ENCODE measurements around the gene PCNX3.

PCNX3 gene

DNA sequence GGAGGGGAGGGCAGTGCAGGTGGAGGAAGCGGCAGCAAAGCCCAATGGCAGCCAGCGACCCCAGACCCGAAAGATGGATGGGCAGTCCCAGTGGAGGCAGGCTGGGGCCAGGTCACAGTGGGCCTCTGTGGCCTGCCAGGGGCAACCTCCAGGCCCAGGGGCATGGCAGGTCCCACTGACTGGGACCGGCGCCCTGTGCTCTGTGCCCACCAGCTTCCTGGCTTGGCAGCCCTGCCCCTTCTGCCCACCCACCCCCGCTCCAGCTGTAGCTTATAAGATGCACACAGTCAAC, 15.7 kb upstream of the PCNX3 start:
- no peak for DNase-seq

DNA sequence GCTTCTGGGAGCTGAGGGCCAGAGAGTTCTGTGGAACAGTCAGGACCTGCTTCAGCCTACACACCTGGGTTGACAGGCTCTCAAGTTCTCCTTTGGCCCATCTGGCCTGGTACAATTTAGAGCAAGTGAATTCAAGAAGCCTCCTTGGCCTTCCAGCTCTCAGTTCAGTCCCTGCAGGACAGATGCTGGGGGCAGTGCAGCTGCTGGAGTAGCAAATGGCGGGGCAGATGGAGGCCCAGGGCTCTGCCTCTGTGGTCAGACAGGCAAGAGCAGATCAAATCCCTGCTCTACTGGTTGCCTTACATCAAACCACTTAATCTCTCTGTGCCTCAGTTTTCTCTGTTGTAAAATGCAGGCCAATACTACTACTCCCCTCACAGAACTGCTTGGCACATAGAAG, 11.3 kb upstream of the PCNX3 start:
- DNase-seq, result no peak

DNA sequence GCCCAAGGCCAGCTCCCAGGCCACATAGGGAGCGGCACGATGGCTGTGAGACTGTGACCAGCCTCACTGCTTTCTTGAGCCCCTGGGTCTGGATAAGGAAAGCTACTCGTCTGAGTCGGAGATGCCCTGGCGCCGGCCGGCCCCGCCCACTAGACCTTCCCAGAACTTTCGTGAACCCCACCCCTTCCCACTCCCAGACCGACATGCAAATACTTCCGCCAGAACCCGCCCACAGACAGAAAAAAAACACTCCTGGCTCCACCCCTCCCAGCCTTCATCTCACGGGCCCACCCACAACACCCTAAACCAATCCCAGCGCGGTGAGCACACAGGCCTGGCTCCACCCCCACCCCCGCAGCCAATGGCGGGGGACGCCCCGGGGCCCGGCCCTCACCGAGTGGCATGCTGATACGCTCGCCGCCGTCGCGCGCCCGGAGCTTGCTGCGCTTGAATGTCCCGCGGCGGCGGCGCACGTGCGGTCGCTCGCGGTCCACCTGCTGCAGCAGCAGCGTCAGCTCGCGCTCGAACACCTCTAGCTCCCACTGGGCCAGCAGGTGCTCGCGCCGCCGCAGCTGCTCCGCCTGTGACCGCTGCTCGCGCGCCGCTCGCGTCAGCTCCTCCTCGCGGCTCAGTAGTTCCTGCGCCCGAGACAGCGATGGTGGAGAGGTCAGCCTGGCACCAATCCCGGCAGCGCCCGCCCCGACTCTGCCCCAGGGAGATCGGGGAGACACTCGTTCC, 8.5 kb upstream of the PCNX3 start:
- DNase-seq, result peak; percentile 90

DNA sequence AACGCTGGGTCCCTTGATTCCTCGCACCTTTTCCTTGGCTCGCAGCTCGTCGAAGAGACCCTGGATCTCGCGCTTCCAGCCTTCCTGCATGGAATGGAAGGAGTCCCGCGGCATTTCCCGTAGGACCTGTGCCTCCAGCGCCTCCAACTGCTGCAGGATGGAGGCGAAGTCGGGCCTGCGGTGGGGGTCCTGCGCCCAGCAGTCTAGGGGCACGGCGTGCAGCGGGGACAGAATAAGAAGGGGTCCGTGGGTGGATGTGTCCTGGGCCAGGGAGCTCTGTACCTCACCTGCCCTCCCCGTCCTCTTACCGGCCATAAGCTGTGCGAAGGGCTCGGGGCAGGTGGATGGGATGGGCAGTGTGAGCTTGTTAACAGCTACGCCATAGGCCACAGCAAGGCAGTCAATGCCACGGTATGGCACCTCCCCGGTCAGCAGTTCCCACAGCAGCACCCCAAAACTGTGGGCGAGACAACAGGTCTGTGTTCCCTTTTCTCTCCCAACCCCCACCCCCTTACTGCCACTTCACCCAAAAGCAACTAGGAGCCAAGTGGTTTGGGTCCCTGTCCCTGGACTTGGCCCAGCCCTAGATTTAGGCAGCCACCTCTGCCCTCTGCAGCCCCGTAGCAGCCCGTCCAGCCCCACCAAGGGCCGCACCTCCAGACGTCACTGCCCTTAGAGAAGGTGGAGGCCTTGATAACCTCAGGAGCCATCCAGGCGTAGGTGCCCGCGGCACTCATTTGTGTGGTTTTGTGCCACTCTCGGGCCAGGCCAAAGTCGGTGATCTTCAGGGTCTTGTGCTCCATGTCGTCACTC, 7.8 kb upstream of the PCNX3 start:
- no peak for DNase-seq

DNA sequence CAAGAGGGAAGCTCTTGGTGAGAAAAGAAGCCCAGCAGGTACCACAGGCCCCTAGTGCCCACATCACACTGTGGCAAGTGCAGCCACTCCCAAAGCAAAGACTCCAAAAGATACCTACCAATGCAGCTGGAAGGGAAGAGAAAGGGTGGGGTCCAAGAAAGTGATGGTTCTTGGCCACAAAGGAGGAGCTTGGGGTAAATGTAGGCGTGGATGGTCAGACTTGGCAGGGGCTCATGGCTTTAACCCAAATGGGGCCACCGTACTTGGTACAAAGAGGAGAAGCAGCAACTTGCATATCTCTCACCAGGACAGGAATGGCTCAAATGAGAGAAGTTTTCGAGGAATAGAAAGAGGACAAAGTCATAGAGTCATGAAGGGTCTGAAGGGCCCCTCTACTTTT, 6.3 kb upstream of the PCNX3 start:
- DNase-seq, result no peak

DNA sequence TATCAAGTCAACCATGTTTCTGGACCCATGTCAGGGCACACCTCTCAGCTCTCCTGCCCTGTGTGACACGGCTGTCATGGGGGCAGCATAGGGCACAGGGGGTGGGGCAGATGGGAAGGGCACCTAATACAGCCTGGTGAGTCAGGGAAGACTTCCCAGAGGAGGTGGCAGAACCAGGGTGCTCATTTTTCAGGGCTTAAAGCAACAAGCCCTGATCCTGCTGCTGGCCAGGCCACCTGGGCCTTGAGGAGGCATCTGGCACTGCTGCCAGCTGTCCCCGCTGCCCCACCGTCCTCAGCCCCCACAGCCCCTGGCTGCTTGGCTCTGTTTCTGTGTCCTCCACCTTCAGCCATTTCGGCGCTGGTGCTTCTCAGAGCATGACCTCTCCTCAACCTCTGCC, 5.9 kb upstream of the PCNX3 start:
- no peak for DNase-seq

DNA sequence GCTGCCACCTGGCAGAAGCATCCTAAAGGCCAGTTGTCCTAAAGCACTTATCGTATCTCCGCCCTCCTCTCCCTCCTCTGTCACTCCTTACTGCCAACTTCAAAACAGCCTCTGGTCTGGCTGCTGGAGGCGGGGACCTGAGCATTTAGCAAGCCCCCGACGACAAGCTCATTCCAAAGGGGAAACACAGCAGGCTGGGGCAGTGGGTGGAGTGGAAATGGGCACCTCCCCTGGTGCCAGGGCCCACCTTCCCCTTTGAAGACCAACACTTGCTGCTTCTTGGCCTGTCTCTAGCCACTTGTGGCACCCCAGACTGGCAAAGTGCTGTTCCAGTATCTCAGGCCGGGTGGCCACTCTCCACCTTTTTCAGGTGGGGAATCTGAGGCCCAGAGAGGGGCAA, 5.2 kb upstream of the PCNX3 start:
- no peak for DNase-seq

DNA sequence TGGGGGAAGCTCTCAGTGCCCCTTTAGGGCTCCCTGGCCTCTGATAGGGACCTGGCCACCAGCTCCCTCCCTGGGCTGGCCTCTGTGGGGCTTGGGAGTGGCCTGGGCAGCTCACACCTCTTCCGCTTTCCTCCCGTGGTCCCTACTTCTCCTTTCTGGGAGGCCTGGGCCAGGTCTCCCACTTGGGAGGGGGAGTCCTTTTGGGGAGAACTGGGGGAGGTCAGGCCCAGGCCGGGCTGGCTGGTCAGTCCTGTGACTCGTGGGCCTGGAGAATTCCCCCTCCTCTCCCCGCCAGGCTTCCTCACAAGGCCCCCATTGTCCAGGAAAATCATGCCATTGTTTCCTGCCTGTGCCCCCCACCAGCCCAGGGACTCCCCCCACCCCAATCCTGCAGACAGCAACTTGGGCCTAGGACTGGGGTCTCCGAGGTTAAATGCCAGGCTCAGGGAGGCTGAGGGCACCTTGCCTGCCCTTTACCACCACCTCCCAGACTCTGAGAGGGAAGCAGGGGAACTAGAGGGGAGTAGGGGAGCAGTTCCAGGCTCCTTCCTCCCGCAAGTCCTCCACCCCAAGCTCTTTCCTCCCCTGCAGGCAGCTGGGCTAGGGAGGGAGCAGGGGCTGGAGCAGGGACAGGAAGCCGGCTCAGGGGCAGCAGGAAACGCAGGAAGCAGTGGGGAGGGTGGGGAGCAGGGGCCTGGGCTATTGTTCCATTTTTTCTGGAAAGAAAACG, 4.4 kb upstream of the PCNX3 start:
- DNase-seq, result no peak

DNA sequence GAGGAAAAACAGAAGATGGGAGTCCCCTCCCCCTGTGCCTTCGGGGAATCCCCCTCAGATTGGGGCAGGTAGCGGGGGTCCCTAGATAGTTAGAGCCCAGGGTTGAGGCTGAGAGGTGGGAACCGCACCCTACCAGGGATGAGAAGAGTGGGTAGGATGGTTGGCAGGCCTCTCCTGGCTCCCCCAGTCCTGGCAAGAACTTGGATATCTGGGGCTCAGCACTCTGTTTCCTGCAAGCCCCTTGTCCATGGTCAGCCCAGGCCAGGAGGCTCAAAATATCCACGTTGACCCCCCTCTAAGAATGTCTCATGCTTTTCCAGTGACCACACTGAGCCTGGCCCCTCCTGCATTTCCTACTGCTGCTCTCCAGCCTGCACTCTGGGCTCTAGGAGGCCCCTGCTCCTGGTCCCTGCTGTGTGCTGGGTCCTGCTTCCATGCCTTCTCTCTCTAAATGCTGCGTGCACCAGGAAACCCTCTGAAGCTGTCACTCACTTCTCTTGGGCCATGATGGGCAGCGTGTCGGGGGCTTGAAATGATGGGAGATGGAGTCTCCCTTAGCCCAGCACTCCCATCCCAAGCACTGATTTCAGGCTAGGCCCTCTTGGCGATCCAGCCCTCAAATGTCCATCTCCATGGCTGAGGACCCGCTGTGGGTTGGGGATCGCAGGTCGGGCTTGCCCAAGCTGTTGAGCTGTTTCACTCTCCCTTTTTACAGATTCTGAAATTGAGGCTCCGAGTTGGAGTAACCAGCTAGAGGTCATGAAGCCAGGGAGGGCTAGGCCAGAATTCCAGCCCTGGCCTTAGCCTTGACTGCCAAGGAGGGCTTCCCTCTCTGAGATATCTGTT, 3.6 kb upstream of the PCNX3 start:
- DNase-seq, result no peak

DNA sequence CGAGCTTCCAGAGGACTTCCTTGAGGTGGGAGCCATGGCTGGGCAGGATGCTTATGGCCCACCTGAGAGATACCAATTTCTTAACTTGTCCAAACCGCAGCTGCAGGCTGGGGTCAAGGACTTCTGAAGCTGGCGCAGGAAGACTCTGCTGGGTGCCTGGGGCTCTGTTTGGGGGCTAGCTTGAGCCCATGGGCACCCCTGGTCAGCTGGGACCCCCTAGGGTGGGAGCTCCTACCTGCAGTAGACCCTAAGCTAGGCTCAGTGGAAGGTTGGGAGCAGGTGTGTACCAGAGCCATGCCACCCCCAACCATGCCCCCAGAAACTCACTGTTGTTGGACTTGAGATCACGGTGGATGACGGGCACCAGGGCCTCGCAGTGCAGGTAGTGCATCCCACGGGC, 2.9 kb upstream of the PCNX3 start:
- no peak for DNase-seq

DNA sequence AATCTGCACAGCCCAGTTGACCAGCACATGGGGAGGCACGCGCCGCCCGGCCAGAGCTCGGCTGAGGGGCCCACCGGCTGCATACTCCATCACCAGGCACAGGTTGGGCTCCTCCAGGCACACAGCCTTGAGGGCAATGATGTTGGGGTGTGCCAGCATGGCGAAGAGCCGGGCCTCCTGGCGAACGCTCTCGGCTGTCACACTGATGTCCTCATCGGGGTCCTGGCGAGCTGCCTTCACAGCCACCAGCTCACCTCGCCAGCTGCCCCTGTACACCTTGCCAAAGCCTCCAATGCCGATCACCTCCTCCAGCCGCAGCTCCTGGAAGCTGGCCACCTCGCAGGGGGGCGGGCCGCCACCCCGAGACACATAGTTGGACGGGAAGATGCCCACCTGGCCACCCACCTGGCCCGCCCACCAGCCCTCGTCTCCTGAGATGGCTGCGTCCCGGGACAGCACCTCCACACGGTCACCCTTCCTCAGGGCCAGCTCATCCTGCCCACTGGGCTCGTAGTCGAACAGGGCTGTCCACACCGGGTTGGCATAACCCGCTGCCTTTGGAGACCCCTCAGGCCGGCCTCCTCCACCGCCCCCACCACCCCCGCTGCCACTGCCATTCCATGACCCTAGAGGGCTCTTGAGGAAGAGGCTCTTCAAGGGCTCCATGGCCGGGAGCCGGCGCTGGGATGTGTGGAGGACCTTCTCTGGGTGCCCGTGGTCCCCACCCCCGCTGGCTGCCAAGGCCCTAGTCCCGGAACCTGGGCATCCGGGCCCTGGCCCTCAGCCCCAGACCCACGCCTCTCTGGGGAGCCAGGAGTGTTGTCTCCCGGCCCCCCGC, 2.3 kb upstream of the PCNX3 start:
- no peak for DNase-seq

DNA sequence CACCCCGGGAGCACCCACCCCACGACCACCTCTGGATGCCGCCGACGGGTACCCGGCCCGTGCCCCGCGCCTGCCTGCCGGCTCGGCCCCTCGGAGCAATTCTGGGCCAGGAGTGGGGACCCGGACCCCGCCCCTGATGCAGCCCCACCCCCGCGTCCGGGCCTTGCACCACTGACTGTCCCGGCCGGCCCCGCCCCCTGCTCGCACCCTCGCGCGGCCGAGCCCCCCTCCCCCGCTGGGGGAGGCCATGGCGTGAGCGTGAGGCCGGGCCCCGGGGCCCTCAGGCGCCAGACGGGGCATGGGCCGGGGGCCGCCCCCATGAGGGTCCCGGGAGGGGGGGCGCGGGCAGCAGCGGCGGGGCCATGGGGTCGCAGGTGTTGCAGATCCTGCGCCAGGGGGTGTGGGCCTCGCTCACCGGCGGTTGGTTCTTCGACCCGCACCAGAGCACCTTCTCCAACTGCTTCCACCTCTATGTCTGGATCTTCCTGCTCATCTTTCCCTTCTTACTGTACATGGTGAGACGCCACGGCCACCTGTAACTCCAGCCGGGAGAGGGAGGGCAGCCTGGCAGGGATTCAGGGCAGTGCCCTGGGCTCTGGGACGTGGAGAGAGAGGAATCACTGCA, 486 bp downstream of the PCNX3 start:
- DNase-seq, result no peak

DNA sequence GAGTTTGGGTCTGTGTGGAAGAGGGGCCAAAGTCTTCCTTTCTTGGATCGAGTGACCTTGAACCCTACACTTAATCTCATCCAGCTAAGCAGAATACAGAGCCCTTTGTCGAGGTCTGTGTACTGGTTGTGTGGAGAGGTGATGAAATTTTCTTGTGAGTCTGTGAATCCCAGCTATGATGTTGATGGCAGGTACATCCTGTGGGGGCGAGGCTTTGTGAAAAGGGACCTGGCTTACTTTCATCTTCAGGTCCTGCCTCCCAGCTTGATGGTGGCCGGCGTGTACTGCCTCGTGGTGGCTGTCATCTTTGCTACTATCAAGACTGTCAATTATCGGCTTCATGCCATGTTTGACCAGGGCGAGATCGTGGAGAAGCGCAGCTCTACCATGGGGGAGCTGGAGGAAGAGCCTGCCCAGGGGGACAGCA, 1.0 kb downstream of the PCNX3 start:
- DNase-seq, result no peak

DNA sequence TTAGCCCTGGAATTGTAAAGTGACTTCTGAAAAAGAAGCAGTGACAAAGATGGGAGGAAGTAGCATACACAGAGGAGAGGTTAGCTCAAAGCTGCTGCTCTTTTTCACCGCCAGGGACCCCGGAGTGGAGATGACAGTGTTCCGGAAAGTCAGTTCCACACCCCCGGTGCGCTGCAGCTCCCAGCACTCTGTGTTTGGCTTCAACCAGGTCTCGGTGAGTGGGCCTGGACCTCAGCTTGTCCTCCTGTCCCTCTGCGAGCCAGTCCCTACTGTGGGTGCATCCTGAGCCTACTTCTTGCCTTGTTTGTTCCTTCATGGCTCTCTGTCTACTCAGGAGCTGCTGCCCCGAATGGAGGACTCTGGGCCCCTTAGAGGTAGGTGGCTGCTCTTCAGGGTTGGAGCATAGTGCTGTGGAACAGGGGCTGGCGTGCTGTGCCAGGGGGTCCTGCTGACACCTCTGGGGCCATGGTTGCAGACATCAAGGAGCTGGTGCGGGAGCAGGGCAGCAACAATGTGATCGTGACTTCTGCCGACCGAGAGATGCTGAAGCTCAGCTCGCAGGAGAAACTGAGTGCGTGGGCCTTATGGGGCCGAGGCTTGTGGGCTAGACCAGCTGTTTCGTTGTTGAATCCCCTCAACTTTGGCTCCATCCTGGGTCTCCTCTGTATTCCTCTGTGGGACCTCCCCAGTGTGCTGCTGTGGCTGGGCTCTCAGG, 1.7 kb downstream of the PCNX3 start:
- no peak for DNase-seq

DNA sequence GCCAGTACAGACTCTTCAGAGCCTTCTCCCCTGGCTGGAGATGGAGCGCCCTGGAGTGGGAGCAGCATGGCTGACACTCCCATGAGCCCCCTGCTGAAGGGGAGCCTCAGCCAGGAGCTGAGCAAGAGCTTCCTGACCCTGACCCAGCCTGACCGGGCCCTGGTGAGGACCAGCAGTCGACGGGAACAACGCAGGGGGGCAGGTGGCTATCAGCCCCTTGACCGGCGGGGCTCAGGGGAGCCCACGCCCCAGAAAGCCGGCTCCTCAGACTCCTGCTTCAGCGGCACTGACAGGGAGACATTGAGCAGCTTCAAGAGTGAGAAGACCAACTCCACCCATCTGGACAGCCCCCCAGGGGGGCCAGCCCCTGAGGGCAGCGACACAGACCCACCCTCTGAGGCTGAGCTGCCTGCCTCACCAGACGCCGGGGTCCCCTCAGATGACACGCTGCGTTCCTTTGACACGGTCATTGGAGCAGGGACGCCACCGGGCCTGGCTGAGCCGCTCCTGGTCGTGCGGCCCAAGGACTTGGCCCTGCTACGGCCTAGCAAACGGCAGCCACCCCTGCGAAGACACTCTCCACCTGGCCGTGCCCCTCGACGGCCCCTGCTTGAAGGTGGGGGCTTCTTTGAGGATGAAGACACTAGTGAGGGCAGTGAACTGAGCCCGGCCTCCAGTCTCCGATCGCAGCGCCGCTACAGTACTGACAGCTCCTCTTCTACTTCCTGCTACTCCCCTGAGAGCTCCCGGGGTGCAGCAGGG, 2.6 kb downstream of the PCNX3 start:
- DNase-seq, result no peak

DNA sequence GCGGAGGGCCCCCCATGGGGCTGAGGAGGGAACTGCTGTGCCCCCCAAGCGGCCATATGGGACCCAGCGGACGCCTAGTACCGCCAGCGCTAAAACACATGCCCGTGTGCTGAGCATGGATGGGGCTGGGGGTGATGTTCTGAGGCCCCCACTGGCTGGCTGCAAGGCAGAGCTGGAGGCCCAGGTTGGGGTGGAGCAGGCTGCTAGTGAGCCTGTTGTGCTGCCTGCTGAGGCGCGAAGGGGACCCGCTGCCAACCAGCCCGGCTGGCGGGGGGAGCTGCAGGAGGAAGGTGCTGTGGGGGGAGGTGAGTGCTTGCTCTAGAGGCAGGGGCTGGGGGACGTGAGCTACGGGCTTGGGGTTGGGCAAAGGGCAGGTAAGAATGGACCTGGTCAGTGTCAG, 3.2 kb downstream of the PCNX3 start:
- DNase-seq, result no peak

DNA sequence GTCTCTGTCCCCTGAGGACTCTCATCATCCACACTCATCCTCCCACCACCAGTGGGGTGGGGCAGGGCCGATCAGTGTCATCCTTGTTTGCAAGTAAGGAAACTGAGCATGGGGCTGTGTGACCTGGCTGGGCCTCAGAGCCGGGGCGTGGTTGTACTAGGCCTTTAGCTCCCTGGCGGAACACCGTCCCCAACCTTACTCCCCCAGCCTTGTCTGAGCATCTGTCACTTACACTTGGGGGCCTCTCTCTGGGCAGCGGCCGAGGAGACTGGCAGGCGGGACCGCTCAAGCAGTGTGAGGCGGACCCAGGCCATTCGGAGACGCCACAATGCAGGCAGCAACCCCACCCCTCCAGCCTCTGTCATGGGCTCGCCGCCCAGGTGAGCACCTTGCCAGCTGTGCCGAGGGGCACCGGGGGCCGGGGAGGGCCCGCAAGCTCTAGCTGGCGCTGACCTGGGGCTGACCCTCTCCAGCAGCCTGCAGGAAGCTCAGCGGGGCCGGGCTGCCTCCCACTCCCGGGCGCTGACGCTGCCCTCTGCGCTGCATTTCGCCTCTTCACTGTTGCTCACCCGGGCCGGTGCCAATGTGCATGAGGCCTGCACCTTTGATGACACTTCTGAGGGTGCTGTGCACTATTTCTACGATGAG, 3.8 kb downstream of the PCNX3 start:
- no peak for DNase-seq

DNA sequence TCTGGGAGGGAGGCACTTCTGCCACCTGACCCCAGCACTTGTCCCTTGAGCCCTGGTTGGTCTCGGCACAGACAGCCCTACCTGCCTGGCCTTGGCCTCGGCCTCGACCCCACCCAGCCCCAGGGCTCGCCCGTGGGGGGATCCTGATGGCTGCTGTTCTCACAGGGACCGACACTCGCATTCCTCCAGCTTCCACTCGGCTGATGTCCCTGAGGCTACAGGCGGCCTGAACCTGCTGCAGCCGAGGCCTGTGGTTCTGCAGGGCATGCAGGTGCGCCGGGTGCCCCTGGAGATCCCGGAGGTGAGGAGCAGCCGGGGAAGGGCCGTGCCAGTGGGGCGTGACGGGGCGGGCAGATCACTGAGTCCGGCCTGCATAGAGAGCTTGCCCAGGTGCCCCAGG, 5.1 kb downstream of the PCNX3 start:
- no peak for DNase-seq

DNA sequence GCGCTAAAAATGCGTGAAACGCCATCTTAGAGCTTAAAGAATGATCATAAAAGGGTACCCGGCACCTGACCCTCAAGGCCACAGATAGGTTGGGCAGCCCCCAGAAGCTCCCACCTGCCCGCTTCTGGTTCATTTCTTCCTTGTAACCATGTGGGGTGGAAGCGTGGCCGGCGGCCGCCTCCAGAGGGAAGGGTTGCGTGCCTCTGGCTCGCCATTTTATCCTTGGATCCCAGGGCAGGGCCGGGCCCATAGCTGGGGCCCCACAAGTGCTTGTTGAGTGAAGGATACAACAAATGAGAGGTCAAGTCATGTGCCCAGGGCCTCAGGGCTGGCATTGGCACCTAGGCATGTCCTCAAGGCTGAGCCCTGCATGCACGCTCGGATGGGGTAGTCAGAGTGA, 5.9 kb downstream of the PCNX3 start:
- no peak for DNase-seq

DNA sequence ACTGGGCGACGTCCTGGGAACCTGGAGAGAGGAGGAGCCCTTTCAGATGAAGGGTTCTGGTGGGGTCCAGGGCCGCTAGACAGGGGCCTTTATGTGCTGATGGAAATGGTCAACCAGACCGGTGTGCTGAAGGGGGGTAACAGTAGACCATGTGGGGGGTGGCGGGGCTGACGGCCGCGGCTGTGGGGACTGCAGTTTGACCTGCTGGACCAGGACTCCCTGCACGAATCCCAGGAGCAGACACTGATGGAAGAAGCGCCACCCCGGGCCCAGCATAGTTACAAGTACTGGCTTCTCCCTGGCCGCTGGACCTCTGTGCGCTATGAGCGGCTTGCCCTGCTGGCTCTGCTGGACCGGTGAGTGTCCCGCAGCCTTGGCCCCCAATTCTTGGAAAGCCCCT, 6.4 kb downstream of the PCNX3 start:
- no peak for DNase-seq

All from kidney glomerular epithelial cell (primary cell).